ENCODE results near the gene PARL.

DNA sequence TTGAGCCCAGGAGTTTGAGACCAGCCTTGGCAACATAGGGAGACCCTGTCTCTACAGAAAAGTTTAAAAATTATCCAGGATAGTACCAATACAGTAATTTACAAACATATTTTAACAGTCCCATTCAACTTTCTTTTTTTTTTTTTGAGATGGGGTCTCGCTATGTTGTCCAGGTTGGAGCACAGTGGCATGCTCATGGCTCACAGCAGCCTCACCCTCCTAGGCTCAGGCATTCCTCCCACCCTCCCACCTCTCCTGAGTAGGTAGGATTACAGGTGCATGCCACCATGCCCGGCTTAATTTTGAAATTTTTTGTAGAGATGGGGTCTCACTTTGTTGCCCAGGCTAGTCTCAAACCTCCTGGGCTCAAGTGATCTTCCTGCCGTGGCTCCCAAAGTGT is 46.8 kb downstream of the PARL start:
- TF ChIP-seq EZH2phosphoT487 (IDR thresholded peaks at IDR 0.05) (no peak), EZH2 (IDR thresholded peaks at IDR 0.05) (no peak)
- TF ChIP-seq, protein P1, sequence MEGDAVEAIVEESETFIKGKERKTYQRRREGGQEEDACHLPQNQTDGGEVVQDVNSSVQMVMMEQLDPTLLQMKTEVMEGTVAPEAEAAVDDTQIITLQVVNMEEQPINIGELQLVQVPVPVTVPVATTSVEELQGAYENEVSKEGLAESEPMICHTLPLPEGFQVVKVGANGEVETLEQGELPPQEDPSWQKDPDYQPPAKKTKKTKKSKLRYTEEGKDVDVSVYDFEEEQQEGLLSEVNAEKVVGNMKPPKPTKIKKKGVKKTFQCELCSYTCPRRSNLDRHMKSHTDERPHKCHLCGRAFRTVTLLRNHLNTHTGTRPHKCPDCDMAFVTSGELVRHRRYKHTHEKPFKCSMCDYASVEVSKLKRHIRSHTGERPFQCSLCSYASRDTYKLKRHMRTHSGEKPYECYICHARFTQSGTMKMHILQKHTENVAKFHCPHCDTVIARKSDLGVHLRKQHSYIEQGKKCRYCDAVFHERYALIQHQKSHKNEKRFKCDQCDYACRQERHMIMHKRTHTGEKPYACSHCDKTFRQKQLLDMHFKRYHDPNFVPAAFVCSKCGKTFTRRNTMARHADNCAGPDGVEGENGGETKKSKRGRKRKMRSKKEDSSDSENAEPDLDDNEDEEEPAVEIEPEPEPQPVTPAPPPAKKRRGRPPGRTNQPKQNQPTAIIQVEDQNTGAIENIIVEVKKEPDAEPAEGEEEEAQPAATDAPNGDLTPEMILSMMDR (IDR thresholded peaks at IDR 0.05), result no peak

Data from neural progenitor cell (in vitro differentiated cells).